ENCODE results near the gene STAB1.

DNA sequence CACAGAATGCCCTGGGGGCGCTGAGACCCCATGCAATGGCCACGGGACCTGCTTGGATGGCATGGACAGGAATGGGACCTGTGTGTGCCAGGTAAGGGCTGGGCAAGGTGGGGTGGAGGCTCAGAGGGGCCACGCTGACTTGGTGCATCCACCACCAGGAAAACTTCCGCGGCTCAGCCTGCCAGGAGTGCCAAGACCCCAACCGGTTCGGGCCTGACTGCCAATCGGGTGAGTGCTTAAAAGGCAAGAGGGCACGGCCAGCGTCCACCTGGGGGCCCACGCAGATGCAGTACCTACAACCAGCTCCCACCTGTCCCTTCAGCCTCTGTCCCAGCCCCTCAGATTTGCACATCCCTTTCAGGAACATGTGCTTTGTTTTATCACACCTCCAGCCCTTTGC, 6.9 kb downstream of the STAB1 start:
- TF ChIP-seq, protein P1, sequence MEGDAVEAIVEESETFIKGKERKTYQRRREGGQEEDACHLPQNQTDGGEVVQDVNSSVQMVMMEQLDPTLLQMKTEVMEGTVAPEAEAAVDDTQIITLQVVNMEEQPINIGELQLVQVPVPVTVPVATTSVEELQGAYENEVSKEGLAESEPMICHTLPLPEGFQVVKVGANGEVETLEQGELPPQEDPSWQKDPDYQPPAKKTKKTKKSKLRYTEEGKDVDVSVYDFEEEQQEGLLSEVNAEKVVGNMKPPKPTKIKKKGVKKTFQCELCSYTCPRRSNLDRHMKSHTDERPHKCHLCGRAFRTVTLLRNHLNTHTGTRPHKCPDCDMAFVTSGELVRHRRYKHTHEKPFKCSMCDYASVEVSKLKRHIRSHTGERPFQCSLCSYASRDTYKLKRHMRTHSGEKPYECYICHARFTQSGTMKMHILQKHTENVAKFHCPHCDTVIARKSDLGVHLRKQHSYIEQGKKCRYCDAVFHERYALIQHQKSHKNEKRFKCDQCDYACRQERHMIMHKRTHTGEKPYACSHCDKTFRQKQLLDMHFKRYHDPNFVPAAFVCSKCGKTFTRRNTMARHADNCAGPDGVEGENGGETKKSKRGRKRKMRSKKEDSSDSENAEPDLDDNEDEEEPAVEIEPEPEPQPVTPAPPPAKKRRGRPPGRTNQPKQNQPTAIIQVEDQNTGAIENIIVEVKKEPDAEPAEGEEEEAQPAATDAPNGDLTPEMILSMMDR (conservative IDR thresholded peaks at IDR 0.05; ENCODE audit: low read length) = no peak
- no peak for TF ChIP-seq EZH2phosphoT487 (IDR thresholded peaks at IDR 0.05; ENCODE audit: borderline replicate concordance)

Data from Loucy (cell line).